NCI-H2227 (cell line): ENCODE data around the gene ACTR8.

Source experiments
- DNase-seq: peaks from one replicate; lab custom pipeline; 2025; ENCODE audit not compliant: unreplicated experiment; lab: John Stamatoyannopoulos, UW

The ACTR8 gene

DNA sequence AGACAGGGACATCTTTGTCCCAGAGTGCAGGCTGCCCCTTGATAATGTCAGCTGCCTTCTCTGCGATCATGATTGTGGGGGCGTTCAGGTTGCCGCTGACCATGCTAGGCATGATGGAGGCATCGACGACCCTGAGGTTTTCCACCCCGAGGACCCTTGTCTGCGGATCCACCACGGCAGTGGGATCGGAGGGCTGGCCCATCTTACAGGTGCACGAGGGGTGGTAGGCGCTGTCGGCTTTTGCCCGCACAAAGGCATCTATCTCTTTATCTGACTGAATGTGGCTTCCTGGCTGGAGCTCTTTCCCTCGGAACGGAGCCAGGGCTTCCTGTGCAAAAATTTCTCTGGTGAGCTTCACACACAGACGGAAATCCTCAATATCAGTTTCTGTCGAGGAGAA is 64.1 kb downstream of the ACTR8 start:
- DNase-seq: no peak

DNA sequence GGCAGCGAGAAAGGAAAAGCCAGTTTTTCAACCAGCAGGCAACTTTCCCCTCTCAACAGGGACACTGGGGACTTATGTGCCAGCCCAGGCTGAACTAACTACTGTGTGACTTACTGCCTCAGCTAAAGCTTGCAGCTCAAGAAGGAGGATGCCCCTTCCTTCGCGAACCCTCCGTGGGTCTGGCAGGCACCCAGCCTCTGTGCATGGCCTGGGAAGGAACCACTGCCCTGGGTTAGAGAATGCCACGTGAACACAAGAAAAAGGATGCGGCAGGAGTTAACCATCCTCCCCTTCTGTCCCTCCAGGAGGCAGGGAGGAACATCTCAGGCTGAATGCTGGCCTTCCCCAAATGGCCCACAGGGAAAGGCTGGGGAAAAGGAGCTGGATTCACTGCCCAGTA is 64.7 kb downstream of the ACTR8 start:
- no peak for DNase-seq
